B cell (primary cell): ENCODE data around the gene C10orf143. TPM values are rescaled to one million over a fixed set of nuclear protein-coding genes. Genes with fewer than 3 reads are reported as not detected.

ENCODE experiments used
- ATAC-seq: fragments of 200-7000 bp; cut with Tn5 transposase; one replicate; pipeline ENCODE4 v1.10.0; 2021; ENCODE audit warnings: low read depth, mild to moderate bottlenecking, moderate number of reproducible peaks, moderate library complexity
- CTCF ChIA-PET: fragments of 350-600 bp; sonication (Branson Sonifier 250); formaldehyde crosslinking; loops from one replicate; lab custom pipeline; 2021; ENCODE audit warnings: antibody characterized with exemption, inconsistent platforms; lab: Charles Lee
- POLR2A ChIA-PET: fragments of 350-600 bp; sonication (Branson Sonifier 250); formaldehyde crosslinking; loops from one replicate; lab custom pipeline; 2021; ENCODE audit warnings: antibody characterized with exemption; lab: Charles Lee
- DNase-seq: peaks from one replicate; pipeline ENCODE4 v3.0.0; 2013
- H2AFZ ChIP-seq: 2 replicates; pipeline ENCODE4 v1.6.1; 2012; ENCODE audit warnings: mild to moderate bottlenecking, low read depth, low read length; ENCODE audit not compliant: insufficient read depth, poor library complexity, severe bottlenecking
- H3K27ac ChIP-seq, 2 donors: 1 replicate in 1 of 2; 2 replicates in 1 of 2; pipeline ENCODE4 v1.5.1; 2012 to 2013; ENCODE audit warnings: low read length in 2 of 2, mild to moderate bottlenecking in 2 of 2, moderate library complexity in 1 of 2
- H3K27me3 ChIP-seq, 4 experiments: fragments of 200-600 bp in 1 of 4; sonication (generic) in 1 of 4; replicated peaks in 1 of 4; 1 replicate in 2 of 4; 2 replicates in 2 of 4; pipeline versions ENCODE4 v1.6.1 to v1.7.0; 2013 to 2016; ENCODE audit warnings: low read length in 3 of 4, mild to moderate bottlenecking in 2 of 4, mixed read lengths in 1 of 4, moderate library complexity in 1 of 4; ENCODE audit not compliant: insufficient read depth in 4 of 4, control insufficient read depth in 3 of 4; ENCODE audit errors: control extremely low read depth in 1 of 4
- H3K36me3 ChIP-seq, 2 experiments: replicated peaks in 1 of 2; 1 replicate in 1 of 2; 2 replicates in 1 of 2; pipeline versions ENCODE4 v1.6.1 to v1.7.1; 2013; ENCODE audit warnings: low read length in 1 of 2; ENCODE audit not compliant: insufficient read depth in 2 of 2, control insufficient read depth in 1 of 2; ENCODE audit errors: control extremely low read depth in 1 of 2, extremely low read depth in 1 of 2
- H3K4me1 ChIP-seq, 2 donors: fragments of 200-600 bp in 1 of 2; sonication (generic) in 1 of 2; 1 replicate in 1 of 2; 2 replicates in 1 of 2; pipeline versions ENCODE4 v1.5.1 to v1.6.1; 2013 to 2017; ENCODE audit warnings: low read length in 2 of 2; ENCODE audit not compliant: control insufficient read depth in 2 of 2, insufficient read depth in 2 of 2
- H3K4me2 ChIP-seq: replicated peaks from 2 replicates; pipeline ENCODE3; 2012; ENCODE audit warnings: mild to moderate bottlenecking, low read depth, low read length; ENCODE audit not compliant: poor library complexity, severe bottlenecking
- H3K4me3 ChIP-seq, 5 experiments: fragments of 200-600 bp in 1 of 5; sonication (generic) in 1 of 5; 1 replicate in 3 of 5; 2 replicates in 2 of 5; pipeline versions ENCODE4 v1.5.1 to v1.7.0; 2011 to 2016; ENCODE audit warnings: low read length in 4 of 5, mild to moderate bottlenecking in 4 of 5, low read depth in 2 of 5, control low read depth in 1 of 5, moderate library complexity in 1 of 5; ENCODE audit not compliant: insufficient read depth in 1 of 5; ENCODE audit errors: control extremely low read depth in 1 of 5, extremely low read depth in 1 of 5
- H3K79me2 ChIP-seq: fragments of 200-600 bp; sonication (generic); one replicate; pipeline ENCODE4 v1.6.0; 2016; ENCODE audit warnings: low read length; ENCODE audit not compliant: control insufficient read depth, insufficient read depth
- H3K9ac ChIP-seq: fragments of 200-600 bp; sonication (generic); 2 replicates; pipeline ENCODE4 v1.6.1; 2017; ENCODE audit warnings: mild to moderate bottlenecking, low read length, moderate library complexity
- H3K9me3 ChIP-seq, 3 donors: one replicate each; pipeline versions ENCODE4 v1.6.1 to v1.7.1; 2013; ENCODE audit warnings: low read length in 2 of 3; ENCODE audit not compliant: control insufficient read depth in 2 of 3, insufficient read depth in 1 of 3; ENCODE audit errors: control extremely low read depth in 1 of 3
- H4K20me1 ChIP-seq: 2 replicates; pipeline ENCODE4 v1.6.0; 2012; ENCODE audit warnings: mild to moderate bottlenecking, low read length; ENCODE audit not compliant: insufficient read depth, control insufficient read depth, poor library complexity, severe bottlenecking
- H3K27ac Mint-ChIP-seq: one replicate; pipeline ENCODE4 v1.8.0; 2021; ENCODE audit warnings: mixed read lengths
- H3K27me3 Mint-ChIP-seq: one replicate; pipeline ENCODE4 v1.8.0; 2021; ENCODE audit warnings: mixed read lengths
- H3K4me1 Mint-ChIP-seq: one replicate; pipeline ENCODE4 v1.8.0; 2021; ENCODE audit warnings: mixed read lengths
- H3K4me3 Mint-ChIP-seq: one replicate; pipeline ENCODE4 v1.8.0; 2021; ENCODE audit warnings: mixed read lengths
- H3K9me3 Mint-ChIP-seq: one replicate; pipeline ENCODE4 v1.8.0; 2022; ENCODE audit warnings: mixed read lengths; ENCODE audit not compliant: insufficient read depth
- CTCF ChIP-seq: fragments of 200-600 bp; IDR thresholded peaks from one replicate; pipeline ENCODE4 v1.8.0; 2022; ENCODE audit warnings: antibody characterized with exemption, mild to moderate bottlenecking
- EZH2 ChIP-seq: IDR thresholded peaks from 2 replicates; pipeline ENCODE4 v1.6.1; 2012; ENCODE audit warnings: borderline replicate concordance, low read depth, mild to moderate bottlenecking, moderate library complexity, low read length; ENCODE audit not compliant: insufficient read depth, poor library complexity, severe bottlenecking
- WGBS: methylation state at CpG from one replicate; pipeline ENCODE4 v1.1.5; 2013; ENCODE audit warnings: missing lambda C conversion rate; ENCODE audit not compliant: insufficient coverage; 5-methylcytosine and 5-hydroxymethylcytosine counted together
- intact Hi-C: fragments of 100-400 bp; cut with micrococcal nuclease; formaldehyde crosslinking; loops from one replicate; pipeline ENCODE4 v1.10.0; 2022
- polyA plus RNA-seq: library from polyadenylated mRNA; depleted of rRNA; stranded (reverse); fragments of >200 nt; gene quantifications from 2 replicates; pipeline ENCODE4 v1.2.3, GENCODE V29; 2012
- total RNA-seq, 2 donors: library from RNA; stranded (reverse); fragments of 120-200 nt in 1 of 2; gene quantifications; 1 replicate in 1 of 2; 2 replicates in 1 of 2; pipeline versions ENCODE4 v1.2.3 to v1.2.4, GENCODE V29; 2013 to 2022

C10orf143 gene
- total and polyA plus RNA-seq, 2 donors (not counting 1 experiment from before 2014, with no cell fraction given), result 9.1 to 12.8 TPM

- Histone ChIP-seq H3K4me2 (peak within 1 kb of the TSS; percentile 100), H3K27me3 (peaks cover 0 to 10% (median 0%) of the 10 kb centered on the region in 4 experiments), H4K20me1 (peaks cover 32% of the 10 kb centered on the region), H3K79me2 (peaks cover 59% of the 10 kb centered on the region), H3K27ac (peak within 1 kb of the TSS; percentile 4 to 79), H3K4me3 (peak within 1 kb of the TSS in 4 of 5 experiments; percentile 44 to 91 (median 74)), H3K9me3 (no peaks in the 10 kb centered on the region), H3K4me1 (peaks cover 35 to 36% of the 10 kb centered on the region in 2 donors), H2AFZ (peak within 1 kb of the TSS; percentile 100), H3K36me3 (no peaks in the 10 kb centered on the region), H3K9ac (peak within 1 kb of the TSS; percentile 82)
- Mint-ChIP-seq H3K27me3 (peaks cover 13% of the 10 kb centered on the region), H3K9me3 (no peaks in the 10 kb centered on the region), H3K4me3 (peak within 1 kb of the TSS; percentile 95), H3K27ac (peak within 1 kb of the TSS; percentile 89), H3K4me1 (peaks cover 38% of the 10 kb centered on the region)
- intact Hi-C loops, result loop anchor here (1.0 to 2.0 kb wide), 2 partner anchors 9 to 54 kb away; no protein-coding TSS in a partner anchor
- POLR2A ChIA-PET, result interaction anchor here (2.4 kb wide), 1 partner anchor 26 kb away, joined by 45 read pairs; the partner anchor contains the start of gene C10orf143
- CTCF ChIA-PET, result interaction anchor here (0.9 to 3.9 kb wide), 2 partner anchors 9 to 26 kb away, joined by 7 to 39 read pairs; partner anchors contain the start of gene C10orf143
- WGBS, result under 1% methylated on average over 96 of the region's 96 CpGs
- ATAC-seq (peak; percentile 91), DNase-seq (peak; percentile 93)
- TF ChIP-seq EZH2 (no peak), CTCF (no peak)
Measured at GRCh38 chr10:130136226-130137089, 25.8 kb upstream of the C10orf143 start, which contains the start of gene GLRX3. Gene GLRX3, plus strand, starts transcription at chr10:130136391. Its CDS starts 30 bp downstream, at chr10:130136421.
